Left colon (tissue), 2 donors: Measurements from ENCODE around the gene DYRK1A. TPM values are rescaled to one million over a fixed set of nuclear protein-coding genes. Genes with fewer than 3 reads are reported as not detected.
"Not testable (repeated sequence)": the region's sequence is repeated elsewhere in the genome, so short reads cannot be mapped to it uniquely, and the experiment has no call there.

Source experiments
- ATAC-seq: fragments of 200-7000 bp; cut with Tn5 transposase; one replicate; pipeline ENCODE4 v1.9.1; 2020; ENCODE audit warnings: mild to moderate bottlenecking, moderate library complexity
- DNase-seq, 2 donors: peaks; one replicate each; pipeline ENCODE4 v3.0.0-alpha.2; 2020
- intact Hi-C, 2 donors: fragments of 100-400 bp; cut with DNase I in 1 of 2; cut with micrococcal nuclease in 1 of 2; formaldehyde crosslinking; loops; one replicate each; pipeline versions ENCODE4 v1.11.2 to v1.14.0; 2022; cut with DNase I, micrococcal nuclease
- long read RNA-seq: library from polyadenylated mRNA; unstranded; transcript quantifications from one replicate; pipeline ENCODE4 v2.0.0, GENCODE V29; 2021
- total RNA-seq, 2 donors: library from RNA; stranded (reverse); fragmentation: NEBNext Ultra II Directional; extraction: Animal tissue kit (Norgen Biotek cat#: 25700); gene quantifications; one replicate each; pipeline ENCODE4 v1.2.1, GENCODE V29; 2021
- donor health status: DM: no; HTN: no; CAD: no.
- donor health status: DM: yes; HTN: yes; CAD: no.

Gene DYRK1A
- 10 to 100 TPM; 62.0 to 62.1 TPM for total RNA-seq
- long read RNA-seq, partial matches to known transcripts, result 1 of 7 reads
- long read RNA-seq, other reads (novel, unspliced or antisense), result 5 of 7 reads

DNA sequence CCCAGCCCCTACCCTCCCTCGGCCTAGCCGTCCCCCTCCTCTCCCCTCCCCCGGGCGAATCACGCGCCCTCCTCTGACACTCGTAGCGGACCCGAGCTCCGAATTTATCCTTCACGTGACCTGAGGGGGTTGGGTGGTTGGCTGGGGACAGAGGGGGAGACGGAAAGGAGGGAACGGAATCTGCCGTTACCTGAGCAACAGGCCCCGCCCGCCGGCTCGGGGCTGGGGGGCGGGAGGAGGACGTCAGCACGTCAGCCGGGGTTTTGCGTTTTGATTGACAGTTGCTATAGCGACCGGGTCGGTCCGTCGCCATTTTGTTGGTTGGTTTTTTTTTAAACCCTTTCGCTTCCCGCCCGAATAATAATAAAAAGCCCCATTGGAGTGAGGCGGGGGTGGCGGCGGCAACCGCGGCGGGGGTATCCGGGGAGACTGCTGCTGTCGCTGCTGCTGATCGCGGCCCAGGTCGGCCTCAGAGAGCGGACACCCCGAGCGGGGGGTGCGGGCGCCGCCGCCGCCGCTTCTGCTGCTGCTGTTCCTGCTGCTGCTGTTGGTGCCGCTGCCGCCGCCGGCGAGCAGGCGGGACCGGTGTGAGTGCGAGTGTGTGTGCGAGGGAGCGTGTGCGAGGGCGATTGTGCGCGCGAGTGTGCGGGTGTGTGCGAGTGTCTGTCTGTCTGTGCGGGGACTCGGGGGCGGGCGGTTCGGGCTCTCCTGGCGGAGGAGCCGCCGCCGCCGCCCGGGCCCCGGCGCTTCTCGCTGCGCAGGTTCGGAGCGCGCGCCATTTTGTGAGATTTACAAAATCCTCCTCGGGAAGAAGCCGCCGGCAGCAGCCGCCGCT is at the start of gene DYRK1A:
Gene DYRK1A, plus strand, starts transcription at position 292 of the 835 bp plus-strand sequence. CDS start 53,602 bp downstream, outside the sequence.
- peak; percentile 97 to 99 for DNase-seq
- peak; percentile 88 for ATAC-seq
- intact Hi-C loops, result loop anchor here in 1 of 2 donors (10.0 kb wide), 1 partner anchor 198 kb away; no protein-coding TSS in a partner anchor

DNA sequence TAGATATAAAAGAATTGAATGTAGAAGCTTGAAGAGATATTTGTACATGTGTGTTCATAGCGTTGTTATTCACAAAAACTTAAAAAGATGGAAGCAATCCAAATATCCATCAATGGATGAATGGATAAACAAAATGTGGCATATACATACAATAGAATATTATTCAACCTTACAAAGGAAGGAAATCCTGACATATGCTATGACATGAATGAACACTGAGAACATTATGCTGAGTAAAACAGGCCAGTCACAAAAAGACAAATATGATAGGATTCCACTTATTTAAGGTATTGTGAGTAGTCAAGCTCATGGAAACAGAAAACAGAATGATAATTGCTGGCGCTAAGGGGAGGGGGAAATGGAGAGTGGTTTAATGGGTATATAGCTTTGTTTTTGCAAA is 47.0 kb upstream of the DYRK1A start:
- intact Hi-C loops, result no loop called here

DNA sequence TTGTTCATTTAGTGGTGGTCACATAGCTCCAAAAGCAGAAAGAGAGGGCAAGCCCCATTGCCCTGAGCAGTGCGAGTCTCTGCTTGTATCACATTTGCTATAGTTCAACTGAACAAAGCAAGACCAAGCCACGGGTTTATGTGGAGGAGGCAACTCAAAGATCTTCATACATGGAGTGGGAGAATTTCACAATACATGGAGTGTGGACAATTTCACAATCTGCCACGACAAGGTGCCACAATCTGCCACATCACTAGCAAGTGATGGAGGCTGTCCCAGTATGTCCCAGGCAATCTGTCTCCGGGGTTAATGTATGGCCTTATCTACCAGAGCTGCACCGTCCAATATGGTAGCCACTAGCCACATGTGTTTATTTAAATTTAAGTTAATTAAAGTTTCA is 44.5 kb upstream of the DYRK1A start:
- no peak for ATAC-seq
- DNase-seq, result no peak
- intact Hi-C loops, result no loop called here

More for the DNA sequence above, 47.0 kb upstream of the DYRK1A start:
- DNase-seq (no peak), ATAC-seq (no peak)

- no peak for ATAC-seq
- DNase-seq, result no peak
These were observed 42.0 kb upstream of the DYRK1A start for GRCh38 chr21:37324558-37324957.

DNA sequence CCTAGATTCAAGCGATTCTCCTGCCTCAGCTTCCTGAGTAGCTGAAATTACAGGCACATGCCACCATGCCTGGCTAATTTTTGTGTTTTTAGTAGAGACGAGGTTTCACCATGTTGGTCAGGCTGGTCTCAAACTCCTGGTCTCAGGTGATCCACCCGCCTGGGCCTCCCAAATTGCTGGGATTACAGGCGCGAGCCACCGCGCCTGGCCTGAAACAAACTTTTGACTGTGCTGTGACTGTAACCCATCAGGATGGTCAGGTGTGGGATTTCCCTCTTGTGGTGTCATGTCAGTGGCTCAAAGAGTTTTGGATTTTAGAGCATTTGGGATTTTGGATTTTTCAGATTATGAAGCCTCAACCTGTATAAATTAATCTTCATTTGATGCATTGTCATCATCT is 38.4 kb upstream of the DYRK1A start:
- ATAC-seq, DNase-seq, intact Hi-C loops: not testable (repeated sequence)

More at GRCh38 chr21:37324558-37324957, 42.0 kb upstream of the DYRK1A start:
- intact Hi-C loops, result no loop called here

DNA sequence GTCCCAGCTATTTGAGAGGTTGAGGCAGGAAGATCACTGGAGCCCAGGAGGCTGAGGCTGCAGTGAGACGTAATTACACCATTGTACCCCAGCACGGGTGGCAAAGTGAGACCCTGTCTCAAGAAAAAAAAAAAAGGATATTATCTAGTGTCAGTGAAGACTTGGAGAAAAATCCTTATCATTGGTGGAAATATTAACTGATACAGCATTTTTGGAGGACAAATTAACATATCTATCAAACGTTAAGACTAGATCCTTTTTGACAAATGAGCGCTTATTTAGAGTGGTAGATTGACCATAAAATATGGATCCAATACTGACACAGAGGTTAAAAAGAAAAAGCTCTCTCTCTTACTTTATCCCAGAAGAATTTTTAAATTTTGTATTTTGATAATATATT is 35.2 kb upstream of the DYRK1A start:
- ATAC-seq, result no peak
- intact Hi-C loops, result no loop called here
- DNase-seq, result no peak

DNA sequence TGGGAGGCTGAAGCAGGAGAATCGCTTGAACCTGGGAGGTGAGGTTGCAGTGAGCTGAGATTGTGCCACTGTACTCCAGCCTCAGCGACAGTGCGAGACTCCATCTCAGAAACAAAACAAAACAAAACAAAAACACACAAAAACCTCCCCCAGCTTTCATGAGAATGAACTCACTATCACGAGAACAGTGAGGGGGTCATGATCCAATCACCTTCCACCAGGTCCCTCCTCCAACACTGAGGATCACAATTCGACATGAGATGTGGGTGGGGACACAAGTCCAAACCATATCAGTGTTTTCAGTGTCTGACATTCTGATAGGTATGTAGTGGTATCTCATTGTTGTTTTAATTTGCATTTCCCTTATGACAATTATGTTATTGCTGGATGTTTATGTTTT is 31.5 kb upstream of the DYRK1A start:
- ATAC-seq (no peak), DNase-seq (no peak)
- intact Hi-C loops, result no loop called here

- intact Hi-C loops, result no loop called here
- ATAC-seq (no peak), DNase-seq (no peak)
These were observed 29.4 kb upstream of the DYRK1A start for GRCh38 chr21:37337179-37337578.

DNA sequence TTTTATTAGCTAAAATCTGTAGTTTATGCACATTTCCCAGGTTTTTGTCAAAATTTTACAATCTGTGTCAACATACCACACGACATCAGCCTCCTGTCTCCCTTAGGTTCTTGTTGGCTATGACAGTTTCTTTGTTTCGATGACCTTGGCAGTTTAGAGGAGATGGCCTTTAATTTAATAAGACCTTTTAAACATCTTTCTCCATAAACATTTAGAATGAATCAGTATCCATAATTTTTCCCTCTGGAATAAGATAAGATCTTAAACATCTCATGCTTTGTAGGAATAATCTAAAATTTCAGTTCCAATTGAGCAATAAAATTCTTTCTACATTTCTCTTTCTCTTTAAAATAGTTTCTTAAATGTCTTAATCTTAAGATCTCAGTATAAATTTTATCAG is 28.7 kb upstream of the DYRK1A start:
- intact Hi-C loops, result no loop called here
- ATAC-seq (no peak), DNase-seq (no peak)

DNA sequence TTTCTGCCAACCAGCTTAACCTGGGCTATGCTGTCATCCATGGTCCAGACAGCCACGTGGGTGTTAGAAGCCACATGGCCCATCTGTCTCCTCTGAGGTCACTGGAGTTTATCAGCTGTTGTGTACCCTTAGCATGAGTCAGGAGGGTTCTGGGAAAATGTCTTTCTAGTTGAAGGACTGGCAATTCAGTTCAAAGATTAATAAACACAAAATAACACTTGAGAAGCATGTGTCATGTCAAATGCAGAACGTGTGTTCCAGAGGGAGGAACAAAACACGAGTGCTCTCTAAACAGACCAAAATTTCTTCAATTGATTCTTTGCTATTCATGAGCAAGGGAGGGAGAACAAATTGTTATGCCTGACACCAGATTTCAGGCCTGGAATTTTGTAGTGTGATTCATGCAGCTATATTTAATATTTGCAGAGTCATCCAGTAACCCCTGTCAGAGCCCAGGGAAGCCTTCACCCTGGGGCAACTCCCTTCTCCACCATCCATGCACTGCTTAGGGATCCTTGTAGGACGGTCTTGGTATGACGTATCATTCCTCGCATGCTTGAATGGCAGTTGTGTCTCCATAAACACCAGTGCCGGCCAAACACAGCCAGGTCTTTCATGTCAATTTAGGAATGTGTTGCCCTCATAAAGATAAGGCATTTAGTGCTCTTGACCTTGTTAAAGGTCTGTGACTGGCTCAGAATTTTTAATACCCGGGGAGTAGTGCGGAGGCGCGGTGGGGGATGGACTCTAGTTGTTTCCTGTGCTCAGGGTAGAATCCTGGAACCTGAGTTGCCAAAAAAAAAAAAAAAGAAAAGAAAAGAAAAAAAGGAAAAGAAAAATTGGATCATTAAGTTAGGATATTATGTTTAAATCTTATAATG is 27.7 kb upstream of the DYRK1A start:
- DNase-seq (peak in 1 of 2 donors; percentile 26), ATAC-seq (peak; percentile 69)
- intact Hi-C loops, result no loop called here

DNA sequence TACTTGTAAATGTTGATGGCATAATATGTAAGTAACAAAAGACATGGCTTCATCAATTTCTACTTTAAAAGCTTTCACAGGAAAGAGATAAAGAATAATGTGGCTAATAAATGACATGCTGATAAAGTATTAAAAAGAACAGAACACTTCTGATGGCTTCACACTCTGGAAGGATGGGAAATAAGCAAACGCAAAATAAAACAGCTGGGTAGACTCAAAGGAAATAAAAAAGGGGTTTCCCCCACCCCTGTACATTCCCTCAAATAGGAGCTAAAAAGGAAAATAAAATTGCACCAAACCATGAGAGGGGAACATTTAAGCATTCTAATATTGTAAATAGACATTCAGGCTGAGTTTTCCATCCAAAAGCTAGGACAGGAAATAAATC is 27.0 kb upstream of the DYRK1A start:
- intact Hi-C loops, result no loop called here
- ATAC-seq (no peak), DNase-seq (no peak)

DNA sequence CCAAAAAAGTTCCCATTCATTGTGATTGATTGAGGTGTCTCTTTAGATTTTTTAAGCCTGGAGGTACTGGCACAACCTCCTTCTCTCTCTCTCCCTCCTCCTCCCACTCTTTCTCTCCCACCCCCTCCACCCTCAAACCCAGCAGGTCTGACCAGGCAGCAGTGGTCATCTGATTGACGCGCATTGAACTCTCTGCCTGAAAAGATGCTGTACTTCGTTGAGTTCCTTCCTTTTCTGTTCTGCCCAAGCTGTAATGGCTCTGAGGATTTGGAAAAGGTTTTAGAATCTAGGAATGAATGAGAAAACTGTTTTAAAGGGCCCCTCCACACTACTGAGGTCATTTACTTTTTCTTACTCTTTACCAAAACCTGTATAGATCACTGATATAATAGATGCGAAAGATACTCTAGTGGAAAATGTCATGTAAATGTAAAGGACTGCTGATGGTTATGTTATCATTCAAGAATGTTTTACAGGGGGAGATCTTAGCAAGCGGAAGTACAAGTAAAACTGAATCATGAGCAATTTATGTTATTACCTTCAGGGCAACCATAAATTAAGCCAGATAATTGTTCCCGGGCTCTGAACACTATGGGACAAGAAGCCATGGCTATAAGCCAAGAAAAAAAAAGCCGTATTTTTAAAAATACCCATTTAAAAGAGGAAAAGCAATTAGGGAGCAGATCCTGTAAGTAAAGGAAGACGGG is 25.2 kb upstream of the DYRK1A start:
- intact Hi-C loops, result no loop called here
- DNase-seq (no peak), ATAC-seq (no peak)

- DNase-seq, result no peak
- intact Hi-C loops, result no loop called here
- no peak for ATAC-seq
These were observed 24.4 kb upstream of the DYRK1A start for GRCh38 chr21:37342046-37342632.

GRCh38 chr21:37346841-37347430 is 19.6 kb upstream of the DYRK1A start:
- ATAC-seq, result no peak
- DNase-seq, result no peak
- intact Hi-C loops, result no loop called here

DNA sequence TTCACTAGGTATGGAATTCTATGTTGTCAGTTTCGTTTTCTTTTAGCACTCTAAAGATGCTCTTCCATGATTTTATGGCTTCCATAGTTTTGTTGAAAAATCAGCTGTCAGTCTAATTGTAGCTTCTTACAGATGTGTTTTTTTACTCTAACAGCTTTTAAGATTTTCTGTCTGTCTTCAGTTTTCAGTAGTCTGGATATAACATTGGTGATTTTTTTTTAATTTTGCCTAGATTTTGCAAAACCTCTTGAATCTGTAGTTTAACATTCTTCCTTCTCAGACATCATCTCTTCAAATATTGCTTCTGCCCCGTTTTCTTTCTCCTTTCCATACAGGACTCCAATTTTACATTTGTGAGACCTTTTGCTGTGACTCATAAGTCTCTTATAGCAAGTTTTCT is 17.9 kb upstream of the DYRK1A start:
- no peak for DNase-seq
- intact Hi-C loops, result no loop called here
- ATAC-seq, result no peak

GRCh38 chr21:37350472-37350871 is 16.1 kb upstream of the DYRK1A start:
- no peak for DNase-seq
- intact Hi-C loops, result no loop called here
- ATAC-seq, result no peak

DNA sequence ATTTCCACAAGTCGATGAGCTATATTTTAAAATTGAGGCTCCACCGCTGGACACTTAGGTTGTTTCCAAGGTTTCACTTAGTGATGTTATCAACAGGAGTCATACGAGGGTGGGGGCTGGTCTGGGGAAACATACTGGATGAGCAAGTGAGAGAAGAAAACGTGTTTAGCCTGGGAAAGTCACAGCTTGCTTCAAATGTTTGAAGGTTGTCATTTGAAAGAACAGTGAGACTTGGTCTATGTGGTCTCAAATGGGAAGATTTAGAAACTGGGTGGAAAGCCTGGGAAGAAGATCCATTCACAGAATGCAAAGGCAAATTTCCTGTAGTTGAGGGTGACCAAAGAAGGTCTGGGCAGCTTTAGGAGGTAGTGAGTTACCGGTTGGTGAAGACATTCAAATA is 9.9 kb upstream of the DYRK1A start:
- no peak for DNase-seq
- intact Hi-C loops, result no loop called here
- ATAC-seq, result no peak

- DNase-seq (no peak), ATAC-seq (no peak)
- intact Hi-C loops, result no loop called here
These were observed 8.9 kb upstream of the DYRK1A start for GRCh38 chr21:37357691-37358090.
